Measurements from ENCODE around the gene LARP1B.

The LARP1B gene

DNA sequence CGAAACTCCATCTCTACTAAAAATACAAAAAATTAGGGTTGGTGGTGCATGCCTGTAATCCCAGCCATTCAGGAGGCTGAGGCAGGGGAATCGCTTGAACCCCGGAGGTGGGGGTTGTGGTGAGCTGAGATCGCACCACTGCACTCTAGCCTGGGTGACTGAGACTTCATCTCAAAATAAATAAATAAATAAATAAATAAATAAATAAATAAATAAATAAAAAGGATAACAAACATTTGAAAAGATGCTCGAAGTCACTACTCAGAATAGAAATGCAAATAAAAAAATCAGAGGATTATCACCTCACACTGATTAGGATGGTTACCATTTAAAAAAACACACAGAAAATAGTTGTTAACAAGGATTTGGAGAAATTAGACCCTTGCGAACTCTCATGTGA lies 73.8 kb downstream of the LARP1B start:
- TF ChIP-seq, protein P1, sequence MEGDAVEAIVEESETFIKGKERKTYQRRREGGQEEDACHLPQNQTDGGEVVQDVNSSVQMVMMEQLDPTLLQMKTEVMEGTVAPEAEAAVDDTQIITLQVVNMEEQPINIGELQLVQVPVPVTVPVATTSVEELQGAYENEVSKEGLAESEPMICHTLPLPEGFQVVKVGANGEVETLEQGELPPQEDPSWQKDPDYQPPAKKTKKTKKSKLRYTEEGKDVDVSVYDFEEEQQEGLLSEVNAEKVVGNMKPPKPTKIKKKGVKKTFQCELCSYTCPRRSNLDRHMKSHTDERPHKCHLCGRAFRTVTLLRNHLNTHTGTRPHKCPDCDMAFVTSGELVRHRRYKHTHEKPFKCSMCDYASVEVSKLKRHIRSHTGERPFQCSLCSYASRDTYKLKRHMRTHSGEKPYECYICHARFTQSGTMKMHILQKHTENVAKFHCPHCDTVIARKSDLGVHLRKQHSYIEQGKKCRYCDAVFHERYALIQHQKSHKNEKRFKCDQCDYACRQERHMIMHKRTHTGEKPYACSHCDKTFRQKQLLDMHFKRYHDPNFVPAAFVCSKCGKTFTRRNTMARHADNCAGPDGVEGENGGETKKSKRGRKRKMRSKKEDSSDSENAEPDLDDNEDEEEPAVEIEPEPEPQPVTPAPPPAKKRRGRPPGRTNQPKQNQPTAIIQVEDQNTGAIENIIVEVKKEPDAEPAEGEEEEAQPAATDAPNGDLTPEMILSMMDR (IDR thresholded peaks at IDR 0.05): no peak

DNA sequence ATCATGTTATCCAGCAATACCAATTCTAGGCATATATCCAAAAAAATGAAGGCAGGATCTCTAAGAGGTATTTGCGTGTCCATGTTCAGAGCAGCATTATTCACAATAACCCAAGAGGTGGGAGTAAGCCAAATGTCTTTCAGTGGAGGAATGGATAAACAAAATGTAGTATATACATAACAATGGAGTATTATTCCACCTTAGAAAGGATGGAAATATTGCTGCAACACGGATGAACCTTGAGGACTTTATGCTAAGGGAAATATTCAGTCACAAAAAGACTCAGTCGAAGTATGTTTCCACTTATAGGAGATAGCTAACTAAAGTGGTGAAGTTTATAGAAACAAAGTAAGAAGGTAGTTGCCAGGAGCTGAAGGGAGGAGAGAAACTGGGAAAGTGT lies 74.3 kb downstream of the LARP1B start:
- TF ChIP-seq, protein P1 (IDR thresholded peaks at IDR 0.05): no peak

DNA sequence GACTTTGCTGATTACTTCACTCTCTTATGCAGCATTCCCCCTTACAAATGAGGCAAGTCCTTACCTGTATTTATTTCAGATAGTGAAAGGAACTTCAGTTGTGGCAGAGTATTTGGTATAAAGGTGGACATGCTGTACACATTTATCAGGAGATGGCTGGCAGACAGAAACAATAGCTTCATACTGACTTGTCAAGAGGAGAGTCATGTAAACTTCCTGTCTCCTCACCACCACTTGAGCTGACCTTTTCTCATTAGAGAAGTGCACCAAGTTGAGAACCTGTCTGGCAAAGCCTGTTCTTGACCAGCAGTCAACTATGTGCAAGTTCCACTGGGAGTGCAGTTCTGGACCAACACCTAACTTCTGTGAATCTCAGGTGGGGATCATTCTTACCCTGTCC lies 80.8 kb downstream of the LARP1B start:
- TF ChIP-seq, protein P1 (IDR thresholded peaks at IDR 0.05): no peak

DNA sequence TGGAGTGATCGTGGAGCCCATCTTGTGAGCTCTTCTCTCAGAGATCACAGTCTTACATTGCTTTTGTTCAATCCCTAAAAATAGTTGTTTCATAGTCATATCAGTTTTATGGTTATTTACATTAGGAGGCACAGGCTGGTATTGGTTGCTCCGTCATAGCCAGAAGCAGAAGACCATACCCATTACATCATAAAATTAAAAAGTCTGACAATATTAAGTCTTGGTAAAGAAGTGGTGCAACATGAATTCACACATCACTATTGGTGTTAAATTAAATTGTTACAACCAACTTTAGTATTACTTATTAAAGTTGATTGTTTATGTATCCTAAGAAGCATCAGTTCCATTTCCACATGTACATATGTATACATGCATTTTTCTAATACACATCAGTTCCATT lies 84.6 kb downstream of the LARP1B start:
- TF ChIP-seq, protein P1 (IDR thresholded peaks at IDR 0.05): no peak

DNA sequence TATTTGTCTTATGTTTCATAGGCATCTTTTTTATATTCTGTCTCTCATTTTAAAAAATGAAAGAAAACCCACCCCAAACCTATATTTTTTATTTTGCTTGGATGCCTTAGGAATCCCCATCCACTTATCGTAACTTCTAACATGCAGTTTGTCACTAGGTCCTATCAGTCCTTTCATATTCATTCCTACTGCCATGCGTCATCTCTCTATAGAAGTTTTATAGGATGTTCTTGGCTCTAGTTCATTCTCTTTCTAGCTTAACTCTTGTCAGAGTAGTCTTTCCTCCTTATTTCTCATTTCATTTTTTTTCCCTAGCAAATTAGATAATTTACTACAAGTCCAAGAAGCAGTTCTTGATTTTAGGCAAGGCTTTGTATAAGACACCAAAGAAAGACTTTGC lies 92.7 kb downstream of the LARP1B start:
- TF ChIP-seq, protein P1 (IDR thresholded peaks at IDR 0.05): no peak

DNA sequence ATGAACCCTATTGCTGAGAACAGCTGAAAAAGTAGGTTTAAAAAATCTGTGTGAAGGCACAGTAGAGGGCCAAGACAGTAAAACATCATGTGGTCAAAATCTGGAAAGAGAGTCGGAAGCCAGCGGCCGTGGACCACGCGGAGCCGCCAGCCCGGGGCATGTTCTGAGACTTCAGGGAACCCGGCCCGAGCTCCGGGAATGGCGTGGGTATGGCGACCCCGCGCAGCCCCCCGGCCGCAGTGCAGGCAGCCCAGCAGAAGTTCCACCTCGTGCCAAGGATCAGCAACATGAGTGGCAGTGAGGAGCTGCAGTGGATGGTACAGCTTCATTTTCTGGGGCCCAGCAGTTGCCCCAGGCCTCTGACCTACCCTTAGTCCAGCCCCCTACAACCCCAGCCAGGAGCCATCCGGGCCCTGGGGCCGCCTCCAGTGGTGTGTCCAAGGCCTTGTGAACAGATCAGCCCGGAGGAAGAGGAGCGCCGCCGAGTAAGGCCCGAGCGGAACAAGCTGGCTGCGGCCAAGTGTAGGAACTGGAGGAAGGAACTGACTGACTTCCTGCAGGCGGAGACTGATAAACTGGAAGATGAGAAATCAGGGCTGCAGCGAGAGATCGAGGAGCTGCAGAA lies 94.2 kb downstream of the LARP1B start:
- TF ChIP-seq, protein P1 (IDR thresholded peaks at IDR 0.05): no peak

DNA sequence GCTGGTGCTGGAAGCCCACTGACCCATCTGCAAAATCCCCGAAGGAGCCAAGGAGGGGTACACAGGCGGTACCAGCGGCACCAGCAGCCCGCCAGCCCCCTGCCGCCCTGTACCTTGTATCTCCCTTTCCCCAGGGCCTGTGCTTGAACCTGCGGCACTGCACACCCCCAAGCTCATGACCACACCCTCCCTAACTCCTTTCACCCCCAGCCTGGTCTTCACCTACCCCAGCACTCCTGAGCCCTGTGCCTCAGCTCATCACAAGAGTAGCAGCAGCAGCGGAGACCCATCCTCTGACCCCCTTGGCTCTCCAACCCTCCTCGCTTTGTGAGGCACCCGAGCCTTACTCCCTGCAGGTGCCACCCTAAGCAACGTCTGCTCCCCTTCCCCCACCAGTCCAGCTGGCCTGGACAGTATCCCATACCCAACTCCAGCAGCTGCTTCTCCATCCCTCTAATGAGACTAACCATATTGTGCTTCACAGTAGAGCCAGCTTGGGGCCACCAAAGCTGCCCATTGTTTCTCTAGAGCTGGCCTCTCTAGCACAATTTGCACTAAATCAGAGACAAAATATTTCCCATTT lies 94.9 kb downstream of the LARP1B start:
- TF ChIP-seq, protein P1 (IDR thresholded peaks at IDR 0.05): no peak

DNA sequence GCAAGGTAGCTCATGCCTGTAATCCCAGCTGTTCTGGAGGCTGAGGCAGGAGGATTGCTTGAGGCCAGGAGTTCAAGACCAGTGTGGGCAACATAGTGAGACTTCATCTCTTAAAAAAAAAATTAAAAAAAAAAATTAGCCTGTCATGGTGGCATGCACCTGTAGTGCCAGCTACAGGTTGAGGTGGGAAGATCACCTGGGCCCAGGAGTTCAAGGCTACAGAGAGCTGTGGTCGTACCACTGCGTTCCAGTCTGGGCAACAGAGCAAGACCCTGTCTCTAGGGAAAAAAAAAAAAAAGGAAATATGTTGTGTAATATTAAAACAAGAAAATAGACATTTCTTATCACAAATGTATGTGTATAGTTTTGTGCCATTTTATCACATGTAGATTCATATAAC lies 97.8 kb downstream of the LARP1B start:
- TF ChIP-seq, protein P1 (IDR thresholded peaks at IDR 0.05): no peak
